GM19351 (cell line): ENCODE data around the gene TEX2.
A peak's percentile ranks its signal among the peaks of the same experiment; 100 is the strongest.

Experiments
- ATAC-seq: cut with Tn5 transposase; IDR thresholded peaks from one replicate; pipeline ENCODE4 v1.9.1; 2021; ENCODE audit warnings: mild to moderate bottlenecking, moderate library complexity; ENCODE audit not compliant: unreplicated experiment

Gene TEX2

GRCh38 chr17:64270885-64271284 is 7.8 kb upstream of the TEX2 start:
- no peak for ATAC-seq

- ATAC-seq = no peak
Measured at GRCh38 chr17:64269687-64270649, 6.9 kb upstream of the TEX2 start.

- ATAC-seq = no peak
Measured at GRCh38 chr17:64264891-64265290, 1.8 kb upstream of the TEX2 start.

GRCh38 chr17:64262198-64262999 is 661 bp downstream of the TEX2 start:
- peak; percentile 32 for ATAC-seq

GRCh38 chr17:64261417-64262145 is 1.5 kb downstream of the TEX2 start:
- no peak for ATAC-seq

- ATAC-seq = no peak
Measured at GRCh38 chr17:64260886-64261285, 2.2 kb downstream of the TEX2 start.

- no peak for ATAC-seq
Measured at GRCh38 chr17:64259922-64260321, 3.1 kb downstream of the TEX2 start.

GRCh38 chr17:64259426-64259825 is 3.6 kb downstream of the TEX2 start:
- no peak for ATAC-seq

GRCh38 chr17:64256913-64257807 is 5.9 kb downstream of the TEX2 start:
- ATAC-seq = no peak

- ATAC-seq = no peak
Measured at GRCh38 chr17:64255764-64256163, 7.3 kb downstream of the TEX2 start.

GRCh38 chr17:64254755-64255154 is 8.3 kb downstream of the TEX2 start:
- no peak for ATAC-seq

GRCh38 chr17:64253470-64253869 is 9.6 kb downstream of the TEX2 start:
- ATAC-seq = no peak

GRCh38 chr17:64252831-64253230 is 10.2 kb downstream of the TEX2 start:
- no peak for ATAC-seq

- no peak for ATAC-seq
Measured at GRCh38 chr17:64250233-64250835, 12.7 kb downstream of the TEX2 start.

- no peak for ATAC-seq
Measured at GRCh38 chr17:64247836-64248235, 15.2 kb downstream of the TEX2 start.

GRCh38 chr17:64245218-64246145 is 17.6 kb downstream of the TEX2 start:
- ATAC-seq = no peak

GRCh38 chr17:64244165-64244564 is 18.9 kb downstream of the TEX2 start:
- ATAC-seq = no peak

- ATAC-seq = no peak
Measured at GRCh38 chr17:64243340-64243739, 19.7 kb downstream of the TEX2 start.

GRCh38 chr17:64242633-64243032 is 20.4 kb downstream of the TEX2 start:
- ATAC-seq = no peak
